GM12874 (cell line): ENCODE measurements around the gene ANKRD44.

Experiments used
- CTCF ChIP-seq: IDR thresholded peaks from 2 replicates; pipeline ENCODE4 v1.5.1; 2011; ENCODE audit warnings: low read depth, mild to moderate bottlenecking, control low read depth, low read length, moderate library complexity; ENCODE audit not compliant: insufficient read depth

ANKRD44 gene

GRCh38 chr2:197307236-197307932 lies 3.2 kb downstream of the ANKRD44 start:
- TF ChIP-seq CTCF: no peak

GRCh38 chr2:197306696-197307040 lies 3.9 kb downstream of the ANKRD44 start:
- TF ChIP-seq CTCF: no peak

GRCh38 chr2:197306024-197306695 lies 4.4 kb downstream of the ANKRD44 start:
- no peak for TF ChIP-seq CTCF

- no peak for TF ChIP-seq CTCF
Observed at GRCh38 chr2:197304556-197305011, 6.0 kb downstream of the ANKRD44 start.

GRCh38 chr2:197300139-197300538 lies 10.4 kb downstream of the ANKRD44 start:
- TF ChIP-seq CTCF: no peak

DNA sequence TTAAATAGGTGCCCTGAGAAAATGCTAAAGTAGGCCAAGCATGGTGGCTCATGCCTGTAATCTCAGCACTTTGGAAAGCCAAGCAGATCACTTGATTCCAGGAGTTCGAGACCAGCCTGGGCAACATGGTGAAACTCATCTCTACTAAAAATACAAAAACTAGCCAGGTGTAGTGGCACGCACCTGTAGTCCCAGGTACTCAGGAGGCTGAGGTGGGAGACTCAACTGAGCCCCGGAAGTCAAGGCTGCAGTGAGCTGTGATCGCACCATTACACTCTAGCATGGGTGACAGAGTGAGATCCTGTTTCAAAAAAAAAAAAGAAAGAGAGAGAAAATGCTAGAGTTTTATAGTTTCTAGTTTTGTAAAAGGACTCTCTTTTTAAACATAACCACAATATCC lies 12.0 kb downstream of the ANKRD44 start:
- TF ChIP-seq CTCF: no peak

- no peak for TF ChIP-seq CTCF
Observed at GRCh38 chr2:197297772-197298318, 12.7 kb downstream of the ANKRD44 start.
